Fibroblast of skin of abdomen (primary cell): ENCODE measurements around the gene PZP.

Experiments
- DNase-seq: peaks from one replicate; pipeline ENCODE4 v3.0.0-alpha.2; 2013

Gene PZP

DNA sequence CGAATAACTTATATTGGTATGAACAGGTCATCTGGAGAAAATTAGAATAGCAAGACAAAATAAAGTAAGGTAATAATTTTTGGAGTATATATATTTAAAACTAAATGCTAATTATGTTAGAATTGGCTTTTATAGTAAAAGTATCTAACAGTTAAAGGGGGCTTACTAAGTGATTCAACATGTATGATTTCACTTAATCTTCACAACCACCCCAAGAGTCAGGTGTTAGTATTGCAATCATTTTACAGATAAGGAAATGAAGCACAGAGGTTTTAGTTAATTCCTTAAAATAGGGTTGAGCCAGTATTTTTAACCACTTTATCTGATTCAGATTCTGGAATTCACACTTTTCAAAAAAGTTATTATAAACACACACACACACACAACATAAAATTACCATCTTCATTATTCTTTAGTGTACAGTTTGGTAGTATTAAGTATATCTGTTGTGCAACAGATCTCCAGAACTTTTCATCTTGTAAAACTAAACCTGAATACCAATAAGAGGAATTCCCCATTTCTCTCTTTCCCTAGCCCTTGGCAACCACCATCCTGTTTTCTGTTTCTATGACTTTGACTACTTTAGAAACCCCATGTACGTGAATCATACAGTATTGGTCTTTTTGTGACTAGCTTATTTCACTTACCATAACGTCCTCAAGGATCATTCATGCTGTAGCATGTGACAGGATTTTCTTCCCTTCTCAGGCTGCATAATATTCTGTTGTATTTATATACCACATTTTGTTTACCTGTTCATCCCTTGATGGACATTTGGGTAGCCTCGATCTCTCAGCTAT, 104.9 kb downstream of the PZP start:
- DNase-seq = no peak

DNA sequence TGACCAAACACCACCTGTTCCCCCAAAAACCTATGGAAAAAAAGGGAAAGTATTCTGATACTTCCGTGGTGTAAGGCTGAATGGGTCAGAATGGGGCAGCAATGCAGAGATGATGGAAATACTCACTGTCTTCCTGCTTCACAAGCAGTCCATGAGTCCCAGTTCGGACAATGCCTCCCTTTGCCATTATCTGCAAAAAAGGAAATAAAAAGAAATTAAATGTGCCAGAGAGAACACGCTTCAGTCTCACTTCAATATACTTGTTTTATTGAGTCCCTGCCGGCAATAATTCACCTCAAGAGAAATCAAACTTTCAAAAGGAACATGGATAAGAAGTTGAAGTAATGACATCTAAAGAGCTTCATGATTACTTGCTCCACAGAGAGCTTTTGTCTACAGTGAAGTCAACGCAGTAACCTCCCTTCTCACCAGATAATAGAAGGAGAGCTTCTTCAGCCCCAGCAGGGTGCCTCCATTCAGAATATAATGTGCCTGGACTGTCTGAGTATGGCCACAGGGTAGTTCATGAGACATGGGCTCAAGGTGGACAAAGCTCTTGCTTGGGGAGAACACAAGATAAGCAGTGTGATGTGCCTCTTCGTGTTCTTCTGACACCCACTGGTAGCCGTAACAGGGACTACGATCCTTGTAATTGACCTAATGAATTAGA, 107.0 kb downstream of the PZP start:
- no peak for DNase-seq

- no peak for DNase-seq
Observed at GRCh38 chr12:9099552-9100190, 108.5 kb downstream of the PZP start.
